Measurements from ENCODE around the gene MIS18A. TPM values are rescaled to one million over a fixed set of nuclear protein-coding genes. Genes with fewer than 3 reads are reported as not detected.
"Not testable (repeated sequence)": the region's sequence is repeated elsewhere in the genome, so short reads cannot be mapped to it uniquely, and the experiment has no call there.

The MIS18A gene
- total RNA-seq, 2 experiments from 2014 or later: 19.7 to 20.3 TPM

- no peak overlapping the region for H3K27ac Mint-ChIP-seq
- DNase-seq: no peak
- ChIA-PET CTCF (no interaction called here), POLR2A (no interaction called here)
- no peaks in the 10 kb centered on the region for H3K9me3 Mint-ChIP-seq
- peaks cover 17% of the 10 kb centered on the region for H3K36me3 Mint-ChIP-seq (ENCODE audit: low read depth)
- no peaks in the 10 kb centered on the region for H3K27me3 Mint-ChIP-seq
- H3K4me3 Mint-ChIP-seq: no peak overlapping the region
- H3K4me1 Mint-ChIP-seq: no peaks in the 10 kb centered on the region
These were observed 36.0 kb upstream of the MIS18A start for GRCh38 chr21:32314806-32315205.

DNA sequence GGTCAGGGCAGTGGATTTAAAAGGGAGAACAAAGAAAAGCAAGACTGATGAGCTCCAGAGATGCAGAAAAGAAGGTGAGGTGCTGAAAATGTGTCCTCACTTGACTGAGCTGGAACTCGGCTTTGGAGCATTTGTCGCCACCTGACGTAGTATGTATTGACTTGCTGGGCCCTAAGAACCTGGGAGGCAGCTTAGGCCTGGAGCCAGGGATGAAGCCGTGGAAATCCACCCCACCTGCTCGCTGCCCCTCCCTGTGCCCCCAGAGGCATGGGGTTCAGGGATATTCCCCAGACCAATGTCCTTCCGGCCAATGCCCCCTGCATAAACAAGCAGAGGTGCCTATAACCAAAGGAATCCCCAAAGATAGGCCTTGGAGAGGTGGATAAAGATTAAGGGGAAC lies 34.1 kb upstream of the MIS18A start:
- Mint-ChIP-seq H3K4me1 (no peaks in the 10 kb centered on the region), H3K27me3 (no peaks in the 10 kb centered on the region), H3K9me3 (no peaks in the 10 kb centered on the region), H3K36me3 (ENCODE audit: low read depth) (peaks cover 2% of the 10 kb centered on the region), H3K27ac (no peak overlapping the region), H3K4me3 (no peak overlapping the region)
- ChIA-PET CTCF (no interaction called here), POLR2A (no interaction called here)
- DNase-seq: no peak

DNA sequence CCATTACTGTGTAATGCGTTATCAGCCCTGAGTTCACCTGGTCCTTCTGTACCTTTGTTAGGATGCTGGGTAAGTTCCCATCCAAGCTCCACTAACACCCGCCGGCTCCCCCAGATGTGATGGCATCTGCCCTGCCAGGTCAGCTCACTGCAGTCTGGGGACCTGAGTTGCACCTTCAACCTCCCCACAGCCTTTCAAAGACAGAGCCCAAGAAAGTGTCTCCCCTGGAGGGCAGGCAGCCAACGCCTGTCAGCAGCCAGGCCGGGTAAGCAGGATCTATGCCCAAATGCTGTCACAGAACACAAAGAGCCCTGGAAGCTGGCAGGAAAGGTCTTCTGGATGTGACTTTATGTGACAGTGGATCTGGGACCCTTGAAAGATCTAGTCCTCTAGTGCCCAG lies 33.5 kb upstream of the MIS18A start:
- Mint-ChIP-seq H3K27ac (no peak overlapping the region), H3K36me3 (ENCODE audit: low read depth) (peaks cover 2% of the 10 kb centered on the region), H3K27me3 (no peaks in the 10 kb centered on the region), H3K4me1 (no peaks in the 10 kb centered on the region), H3K4me3 (no peak overlapping the region), H3K9me3 (no peaks in the 10 kb centered on the region)
- DNase-seq: no peak
- ChIA-PET POLR2A (no interaction called here), CTCF (no interaction called here)

DNA sequence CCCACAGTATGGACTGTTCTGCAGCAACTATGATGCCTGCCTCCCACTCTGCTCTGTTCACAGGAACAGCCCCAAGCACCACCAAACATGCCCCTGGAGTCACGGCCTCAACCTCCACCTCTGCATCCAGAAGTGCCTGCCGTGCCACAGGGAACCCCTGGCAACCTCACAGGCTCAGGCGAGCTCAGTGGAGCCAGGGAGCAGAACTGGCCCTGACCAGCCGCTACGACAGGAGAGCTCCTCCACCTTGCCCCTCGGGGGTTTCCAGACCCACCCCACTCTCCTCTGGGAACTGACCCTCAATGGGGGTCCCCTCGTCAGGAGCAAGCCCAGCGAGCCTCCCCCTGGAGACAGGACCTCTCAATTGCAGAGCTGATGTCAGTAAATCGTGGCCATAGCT lies 32.8 kb upstream of the MIS18A start:
- Mint-ChIP-seq H3K4me1 (no peaks in the 10 kb centered on the region), H3K4me3 (no peak overlapping the region), H3K27me3 (no peaks in the 10 kb centered on the region), H3K36me3 (ENCODE audit: low read depth) (no peaks in the 10 kb centered on the region), H3K27ac (no peak overlapping the region), H3K9me3 (no peaks in the 10 kb centered on the region)
- DNase-seq: no peak
- ChIA-PET POLR2A (no interaction called here), CTCF (no interaction called here)

DNA sequence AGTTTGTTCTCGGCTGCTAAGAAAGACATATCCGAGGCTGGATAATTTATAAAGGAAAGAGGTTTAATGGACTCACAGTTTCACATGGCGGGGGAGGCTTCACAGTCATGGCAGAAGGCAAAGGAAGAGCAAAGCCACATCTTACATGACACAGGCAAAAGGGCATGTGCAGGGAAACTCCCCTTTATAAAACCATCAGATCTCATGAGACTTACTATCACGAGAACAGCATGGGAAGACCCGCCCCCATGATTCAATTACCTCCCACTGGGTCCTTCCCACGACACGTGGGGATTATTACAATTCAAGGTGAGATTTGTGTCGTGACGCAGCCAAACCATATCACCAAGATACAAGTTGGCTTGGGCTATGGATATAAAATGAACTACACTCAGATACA lies 32.1 kb upstream of the MIS18A start:
- H3K27ac Mint-ChIP-seq; DNase-seq; CTCF ChIA-PET; H3K9me3 Mint-ChIP-seq; H3K36me3 Mint-ChIP-seq (ENCODE audit: low read depth); H3K4me3 Mint-ChIP-seq; POLR2A ChIA-PET; H3K4me1 Mint-ChIP-seq; H3K27me3 Mint-ChIP-seq: not testable (repeated sequence)

- DNase-seq: no peak
- Mint-ChIP-seq H3K4me3 (no peak overlapping the region), H3K9me3 (no peaks in the 10 kb centered on the region), H3K4me1 (no peaks in the 10 kb centered on the region), H3K27ac (no peak overlapping the region), H3K27me3 (no peaks in the 10 kb centered on the region), H3K36me3 (ENCODE audit: low read depth) (no peaks in the 10 kb centered on the region)
- ChIA-PET POLR2A (no interaction called here), CTCF (no interaction called here)
These were observed 31.1 kb upstream of the MIS18A start for GRCh38 chr21:32309906-32310460.

GRCh38 chr21:32308696-32309095 lies 29.8 kb upstream of the MIS18A start:
- POLR2A ChIA-PET: interaction anchor here (1.9 kb wide), 1 partner anchor 10 kb away, joined by 4 read pairs; no protein-coding TSS in a partner anchor
- H3K4me1 Mint-ChIP-seq: no peaks in the 10 kb centered on the region
- H3K27me3 Mint-ChIP-seq: no peaks in the 10 kb centered on the region
- H3K36me3 Mint-ChIP-seq (ENCODE audit: low read depth): no peaks in the 10 kb centered on the region
- H3K4me3 Mint-ChIP-seq: no peak overlapping the region
- CTCF ChIA-PET: no interaction called here
- no peak for DNase-seq
- H3K27ac Mint-ChIP-seq: no peak overlapping the region
- H3K9me3 Mint-ChIP-seq: no peaks in the 10 kb centered on the region

DNA sequence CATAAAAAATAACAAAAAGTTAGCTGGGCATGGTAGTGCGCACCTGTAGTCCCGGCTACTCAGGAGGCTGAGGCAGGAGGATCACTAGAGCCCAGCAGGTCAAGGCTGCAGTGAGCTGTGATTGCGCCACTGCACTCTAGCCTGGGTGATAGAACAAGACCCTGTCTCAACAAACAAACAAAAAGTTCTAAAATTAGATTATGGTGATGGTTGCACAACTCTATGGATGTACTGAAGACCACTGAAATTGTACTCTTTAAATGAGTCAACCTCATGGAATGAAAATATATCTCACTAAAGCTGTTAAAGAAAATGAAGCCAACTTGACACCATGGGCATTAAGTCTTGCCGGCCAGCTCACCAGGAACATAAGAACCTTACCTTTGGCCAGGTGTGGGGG lies 28.9 kb upstream of the MIS18A start:
- Mint-ChIP-seq H3K4me3 (no peak overlapping the region), H3K9me3 (no peaks in the 10 kb centered on the region), H3K27ac (no peak overlapping the region), H3K36me3 (ENCODE audit: low read depth) (no peaks in the 10 kb centered on the region), H3K27me3 (no peaks in the 10 kb centered on the region), H3K4me1 (no peaks in the 10 kb centered on the region)
- CTCF ChIA-PET: no interaction called here
- POLR2A ChIA-PET: interaction anchor here (1.9 kb wide), 1 partner anchor 11 kb away, joined by 4 read pairs; no protein-coding TSS in a partner anchor
- DNase-seq: no peak

DNA sequence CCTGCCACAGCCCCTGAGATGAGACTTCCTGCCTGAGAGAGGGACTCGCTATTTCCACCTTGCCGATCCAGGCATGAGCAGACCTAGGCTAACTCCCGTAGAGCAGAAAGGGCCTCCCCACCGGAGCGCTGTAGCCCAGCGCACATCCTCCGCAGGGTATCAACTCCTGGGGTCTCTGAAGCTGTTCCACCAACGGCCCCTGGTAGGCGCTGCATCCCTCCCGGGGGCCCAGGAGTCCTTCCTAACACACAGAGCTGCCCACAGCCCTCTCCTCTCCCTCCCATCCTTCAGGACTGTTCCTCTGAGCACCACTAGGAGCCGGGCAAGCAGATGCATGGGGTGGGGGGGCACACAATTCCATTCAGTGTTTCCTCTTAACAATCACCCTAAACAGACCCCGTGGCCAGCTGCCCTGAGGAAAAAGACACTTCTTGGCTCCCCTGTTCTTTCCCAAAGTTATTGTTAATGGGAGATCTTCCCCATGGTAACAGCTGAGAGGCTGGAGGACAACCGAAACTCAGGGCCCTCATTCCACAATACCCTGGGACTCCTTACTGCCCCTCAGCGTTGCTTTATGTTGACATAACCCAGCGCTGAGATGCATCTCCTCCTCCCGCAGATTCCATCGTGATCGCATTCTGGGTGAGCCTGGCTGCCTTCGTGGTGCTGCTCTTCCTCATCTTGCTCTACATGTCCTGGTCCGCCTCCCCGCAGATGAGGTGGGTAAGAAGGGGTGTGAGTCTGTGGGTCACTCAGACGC lies 27.4 kb upstream of the MIS18A start:
- DNase-seq: no peak
- Mint-ChIP-seq H3K27me3 (no peaks in the 10 kb centered on the region), H3K36me3 (ENCODE audit: low read depth) (no peaks in the 10 kb centered on the region), H3K27ac (no peak overlapping the region), H3K4me1 (no peaks in the 10 kb centered on the region), H3K9me3 (no peaks in the 10 kb centered on the region), H3K4me3 (no peak overlapping the region)
- CTCF ChIA-PET: no interaction called here
- POLR2A ChIA-PET: no interaction called here

GRCh38 chr21:32304998-32305397 lies 26.1 kb upstream of the MIS18A start:
- ChIA-PET POLR2A (no interaction called here), CTCF (no interaction called here)
- Mint-ChIP-seq H3K4me3 (no peak overlapping the region), H3K27me3 (no peaks in the 10 kb centered on the region), H3K36me3 (ENCODE audit: low read depth) (no peaks in the 10 kb centered on the region), H3K27ac (no peak overlapping the region), H3K9me3 (no peaks in the 10 kb centered on the region), H3K4me1 (no peaks in the 10 kb centered on the region)
- no peak for DNase-seq

DNA sequence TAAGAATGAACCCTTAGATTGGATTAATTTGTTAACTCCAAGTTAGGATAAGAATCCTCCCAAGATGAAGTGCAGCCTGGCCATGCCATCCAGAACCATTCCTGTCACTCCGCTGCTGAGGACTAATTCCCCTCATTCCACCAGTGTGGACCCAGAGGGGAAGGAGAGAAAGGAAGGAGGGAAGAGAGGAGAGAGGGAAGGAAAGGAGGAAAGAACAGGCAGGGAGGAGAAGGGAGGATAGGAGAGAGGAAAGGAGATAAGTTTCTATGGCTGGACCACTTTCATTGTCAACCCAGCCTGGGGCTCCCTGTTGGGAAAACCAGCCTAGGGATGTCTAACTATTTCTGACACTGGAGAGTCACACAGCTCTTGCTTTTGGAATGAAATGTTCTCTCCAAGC lies 24.5 kb upstream of the MIS18A start:
- no peaks in the 10 kb centered on the region for H3K36me3 Mint-ChIP-seq (ENCODE audit: low read depth)
- no peaks in the 10 kb centered on the region for H3K9me3 Mint-ChIP-seq
- ChIA-PET POLR2A (no interaction called here), CTCF (interaction anchor here (0.6 kb wide), 1 partner anchor 297 kb away, joined by 3 read pairs; no protein-coding TSS in a partner anchor)
- no peak overlapping the region for H3K4me3 Mint-ChIP-seq
- no peaks in the 10 kb centered on the region for H3K4me1 Mint-ChIP-seq
- H3K27ac Mint-ChIP-seq: no peak overlapping the region
- H3K27me3 Mint-ChIP-seq: no peaks in the 10 kb centered on the region
- DNase-seq: no peak

DNA sequence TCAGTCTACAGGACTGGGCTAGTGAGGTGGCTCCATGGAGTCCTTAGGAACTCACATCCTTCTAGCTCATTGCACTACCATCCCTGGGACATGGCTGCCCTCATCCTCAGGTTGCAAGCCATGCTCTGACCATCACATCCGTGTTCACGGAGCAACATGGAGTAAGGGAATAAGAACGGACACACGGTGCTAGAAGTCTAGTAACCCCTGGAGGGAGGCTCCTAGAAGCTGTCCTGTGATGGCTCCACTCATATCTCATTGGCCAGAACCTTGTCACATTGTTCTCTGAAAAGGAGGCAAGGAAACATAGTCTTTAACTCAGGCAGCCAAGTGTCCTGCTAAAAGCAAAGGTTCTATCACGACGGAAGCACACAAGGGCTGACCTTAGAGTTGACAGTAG lies 23.7 kb upstream of the MIS18A start:
- Mint-ChIP-seq H3K27me3 (no peaks in the 10 kb centered on the region), H3K36me3 (ENCODE audit: low read depth) (no peaks in the 10 kb centered on the region), H3K4me1 (no peaks in the 10 kb centered on the region), H3K9me3 (no peaks in the 10 kb centered on the region), H3K4me3 (no peak overlapping the region), H3K27ac (no peak overlapping the region)
- DNase-seq: no peak
- POLR2A ChIA-PET: no interaction called here
- CTCF ChIA-PET: interaction anchor here (0.6 kb wide), 1 partner anchor 298 kb away, joined by 3 read pairs; no protein-coding TSS in a partner anchor

- DNase-seq: no peak
- ChIA-PET POLR2A (no interaction called here), CTCF (no interaction called here)
- no peak overlapping the region for H3K27ac Mint-ChIP-seq
- H3K4me3 Mint-ChIP-seq: no peak overlapping the region
- no peaks in the 10 kb centered on the region for H3K9me3 Mint-ChIP-seq
- no peaks in the 10 kb centered on the region for H3K36me3 Mint-ChIP-seq (ENCODE audit: low read depth)
- H3K27me3 Mint-ChIP-seq: no peaks in the 10 kb centered on the region
- H3K4me1 Mint-ChIP-seq: no peaks in the 10 kb centered on the region
These were observed 22.7 kb upstream of the MIS18A start for GRCh38 chr21:32301596-32301995.

DNA sequence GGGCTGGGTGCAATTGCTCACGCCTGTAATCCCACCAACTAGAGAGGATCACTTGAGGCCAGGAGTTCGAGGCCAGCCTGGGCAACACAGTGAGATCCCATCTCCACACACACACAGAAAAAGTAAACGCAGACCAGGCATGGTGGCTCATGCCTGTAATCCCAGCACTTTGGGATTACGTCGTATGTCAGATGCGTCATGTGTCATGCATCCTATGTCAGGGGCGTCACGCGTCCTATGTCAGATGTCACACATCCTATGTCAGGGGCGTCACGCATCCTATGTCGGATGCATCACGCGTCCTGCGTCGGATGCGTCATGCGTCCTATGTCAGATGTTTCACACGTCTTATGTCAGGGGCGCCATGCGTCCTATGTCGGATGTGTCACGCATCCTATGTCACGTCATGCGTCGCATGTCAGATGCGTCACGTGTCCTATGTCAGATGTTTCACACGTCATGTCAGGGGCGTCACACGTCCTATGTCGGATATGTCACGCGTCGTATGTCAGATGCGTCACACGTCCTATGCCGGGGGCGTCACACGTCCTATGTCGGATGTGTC lies 21.4 kb upstream of the MIS18A start:
- CTCF ChIA-PET: no interaction called here

More for the DNA sequence above, 21.4 kb upstream of the MIS18A start:
- Mint-ChIP-seq H3K4me1 (no peaks in the 10 kb centered on the region), H3K27ac (no peak overlapping the region), H3K36me3 (ENCODE audit: low read depth) (no peaks in the 10 kb centered on the region), H3K27me3 (no peaks in the 10 kb centered on the region), H3K4me3 (no peak overlapping the region), H3K9me3 (no peaks in the 10 kb centered on the region)
- POLR2A ChIA-PET: no interaction called here
- DNase-seq: no peak

All from activated CD4-positive, alpha-beta memory T cell treated with anti-CD3 and anti-CD28 coated beads, Interleukin-2, amount 10 ng/mL, durations not matched to agents 7 days and 5 days (primary cell).